Measurements from ENCODE around the gene EGFR.

DNA sequence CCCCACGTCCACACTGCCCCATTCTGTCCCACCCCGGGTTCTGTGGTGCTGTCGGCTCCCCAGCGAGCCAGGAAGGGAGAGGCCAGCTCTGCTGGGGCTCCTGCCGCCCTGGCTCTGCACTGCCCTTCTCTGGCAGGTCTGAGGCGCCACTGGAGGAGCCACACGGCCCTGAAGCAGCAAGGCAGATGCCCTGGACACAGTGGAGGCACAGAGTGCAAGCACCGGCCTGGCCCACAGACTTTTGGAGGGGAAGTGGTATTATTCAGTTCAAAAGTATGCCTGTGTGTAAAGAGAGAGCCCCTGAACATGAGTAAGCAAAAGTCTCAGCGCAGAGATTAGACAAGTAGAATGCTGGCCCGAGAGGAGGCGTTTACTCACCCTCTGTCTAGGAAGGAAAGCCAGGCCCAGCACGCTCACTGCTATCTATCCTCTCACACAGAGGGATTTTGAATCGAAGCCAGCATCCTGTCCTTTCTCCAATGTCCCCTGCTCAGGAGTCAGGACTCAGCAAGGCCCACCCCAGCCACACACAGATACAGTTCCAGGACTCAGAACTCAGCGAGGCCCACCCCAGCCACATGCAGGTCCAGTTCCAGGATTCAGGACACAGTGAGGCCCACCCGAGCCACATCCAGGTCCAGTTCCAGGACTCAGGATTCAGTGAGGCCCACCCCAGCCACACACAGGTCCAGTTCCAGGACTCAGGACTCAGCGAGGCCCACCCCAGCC, 115.0 kb downstream of the EGFR start:
- TF ChIP-seq, protein P1, sequence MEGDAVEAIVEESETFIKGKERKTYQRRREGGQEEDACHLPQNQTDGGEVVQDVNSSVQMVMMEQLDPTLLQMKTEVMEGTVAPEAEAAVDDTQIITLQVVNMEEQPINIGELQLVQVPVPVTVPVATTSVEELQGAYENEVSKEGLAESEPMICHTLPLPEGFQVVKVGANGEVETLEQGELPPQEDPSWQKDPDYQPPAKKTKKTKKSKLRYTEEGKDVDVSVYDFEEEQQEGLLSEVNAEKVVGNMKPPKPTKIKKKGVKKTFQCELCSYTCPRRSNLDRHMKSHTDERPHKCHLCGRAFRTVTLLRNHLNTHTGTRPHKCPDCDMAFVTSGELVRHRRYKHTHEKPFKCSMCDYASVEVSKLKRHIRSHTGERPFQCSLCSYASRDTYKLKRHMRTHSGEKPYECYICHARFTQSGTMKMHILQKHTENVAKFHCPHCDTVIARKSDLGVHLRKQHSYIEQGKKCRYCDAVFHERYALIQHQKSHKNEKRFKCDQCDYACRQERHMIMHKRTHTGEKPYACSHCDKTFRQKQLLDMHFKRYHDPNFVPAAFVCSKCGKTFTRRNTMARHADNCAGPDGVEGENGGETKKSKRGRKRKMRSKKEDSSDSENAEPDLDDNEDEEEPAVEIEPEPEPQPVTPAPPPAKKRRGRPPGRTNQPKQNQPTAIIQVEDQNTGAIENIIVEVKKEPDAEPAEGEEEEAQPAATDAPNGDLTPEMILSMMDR (IDR thresholded peaks at IDR 0.05): no peak
- no peak for TF ChIP-seq POLR2A (IDR thresholded peaks at IDR 0.05)

Data from right lobe of liver (tissue), 4 donors.